GM19324 (cell line): ENCODE results near the gene AVPR1B.

Experiments used
- ATAC-seq: cut with Tn5 transposase; IDR thresholded peaks from one replicate; pipeline ENCODE4 v1.9.1; 2021; ENCODE audit warnings: mild to moderate bottlenecking, moderate library complexity; ENCODE audit not compliant: unreplicated experiment, low FRiP score

The AVPR1B gene

GRCh38 chr1:206112600-206113301 is 4.4 kb downstream of the AVPR1B start:
- no peak for ATAC-seq

- no peak for ATAC-seq
Measured at GRCh38 chr1:206111271-206111927, 5.8 kb downstream of the AVPR1B start.

GRCh38 chr1:206110820-206111219 is 6.4 kb downstream of the AVPR1B start:
- ATAC-seq, result no peak

DNA sequence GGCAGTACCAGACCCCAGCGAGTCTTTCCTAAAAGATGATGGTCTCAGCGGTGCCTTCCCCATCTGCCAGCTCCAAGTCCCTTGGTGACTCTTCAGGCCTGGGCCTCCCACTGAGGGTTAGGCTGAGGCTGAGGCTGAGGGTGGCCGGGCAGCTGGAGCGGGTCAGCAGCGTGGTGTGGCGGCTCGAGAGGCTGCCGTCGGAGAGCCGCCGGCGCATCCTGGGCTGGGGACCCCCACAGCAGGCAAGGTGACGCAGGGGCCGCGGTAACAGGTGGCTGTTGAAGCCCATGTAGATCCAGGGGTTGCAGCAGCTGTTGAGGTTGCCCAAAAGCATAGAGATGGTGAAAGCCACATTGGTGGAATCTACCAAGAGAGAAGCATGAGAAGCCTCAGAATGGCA is 7.0 kb downstream of the AVPR1B start:
- no peak for ATAC-seq

- ATAC-seq, result no peak
Measured at GRCh38 chr1:206109718-206110117, 7.5 kb downstream of the AVPR1B start.

DNA sequence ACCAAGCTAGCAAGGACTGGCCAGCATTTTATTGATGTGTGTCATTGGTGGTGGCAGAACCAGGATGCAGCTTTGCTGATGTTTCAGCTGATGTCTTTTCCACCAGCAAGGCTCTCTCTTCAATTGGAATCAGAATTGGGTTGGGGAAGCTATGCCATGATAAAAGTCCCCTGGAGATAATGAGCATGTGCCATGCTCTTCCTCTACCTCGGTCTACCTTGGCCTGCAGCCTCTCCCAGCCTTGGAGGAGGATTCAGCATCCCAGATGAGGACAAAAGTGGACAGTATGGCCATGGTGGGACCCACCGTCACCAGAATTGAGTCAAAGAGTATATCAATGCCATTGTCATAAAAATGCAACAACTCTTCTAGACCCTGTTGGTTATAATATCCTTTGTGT is 8.6 kb downstream of the AVPR1B start:
- ATAC-seq, result no peak

GRCh38 chr1:206107168-206107544 is 10.0 kb downstream of the AVPR1B start:
- no peak for ATAC-seq

- peak; percentile 48 for ATAC-seq
Measured at GRCh38 chr1:206106328-206107167, 10.6 kb downstream of the AVPR1B start.

DNA sequence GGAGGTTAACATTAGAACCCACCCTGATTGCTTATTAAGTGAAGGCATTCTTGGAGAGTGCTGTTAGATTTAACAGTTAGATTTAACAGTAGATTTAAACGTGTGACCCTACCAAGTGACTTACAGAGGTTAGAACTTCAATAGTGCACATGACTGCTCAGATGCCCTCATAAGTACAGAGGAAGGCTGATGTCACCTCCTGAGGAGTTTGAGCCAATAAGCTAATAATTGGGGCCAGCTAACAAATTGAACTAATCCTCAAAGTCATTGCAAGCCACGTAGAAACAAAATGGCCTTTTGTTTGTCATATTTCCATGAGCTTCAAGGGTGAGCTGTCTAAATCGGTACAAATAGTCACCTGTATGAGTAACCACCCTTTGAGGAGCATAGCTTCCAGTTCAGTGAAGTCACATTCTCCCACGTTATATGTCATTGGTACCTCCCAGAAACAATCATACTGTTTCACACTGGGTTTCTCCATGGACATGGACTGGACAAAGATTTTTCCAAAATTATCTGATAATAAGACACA is 11.7 kb downstream of the AVPR1B start:
- no peak for ATAC-seq

DNA sequence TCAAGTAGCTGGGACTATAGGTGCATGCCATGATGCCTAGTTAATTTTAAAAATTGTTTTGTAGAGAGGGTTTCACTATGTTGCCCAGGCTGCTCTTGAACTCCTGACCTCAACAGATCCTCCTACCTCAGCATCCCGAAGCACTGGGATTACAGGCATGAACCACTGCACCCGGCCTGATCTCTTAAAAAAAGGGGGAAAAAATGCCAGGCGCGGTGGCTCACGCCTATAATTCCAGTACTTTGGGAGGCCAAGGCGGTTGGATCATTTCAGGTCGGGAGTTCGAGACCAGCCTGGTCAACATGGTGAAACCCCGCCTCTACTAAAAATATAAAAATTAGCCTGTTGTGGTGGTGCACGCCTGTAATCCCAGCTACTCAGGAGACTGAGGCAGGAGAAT is 13.2 kb downstream of the AVPR1B start:
- ATAC-seq, result no peak

- ATAC-seq, result no peak
Measured at GRCh38 chr1:206102292-206102936, 14.8 kb downstream of the AVPR1B start.

DNA sequence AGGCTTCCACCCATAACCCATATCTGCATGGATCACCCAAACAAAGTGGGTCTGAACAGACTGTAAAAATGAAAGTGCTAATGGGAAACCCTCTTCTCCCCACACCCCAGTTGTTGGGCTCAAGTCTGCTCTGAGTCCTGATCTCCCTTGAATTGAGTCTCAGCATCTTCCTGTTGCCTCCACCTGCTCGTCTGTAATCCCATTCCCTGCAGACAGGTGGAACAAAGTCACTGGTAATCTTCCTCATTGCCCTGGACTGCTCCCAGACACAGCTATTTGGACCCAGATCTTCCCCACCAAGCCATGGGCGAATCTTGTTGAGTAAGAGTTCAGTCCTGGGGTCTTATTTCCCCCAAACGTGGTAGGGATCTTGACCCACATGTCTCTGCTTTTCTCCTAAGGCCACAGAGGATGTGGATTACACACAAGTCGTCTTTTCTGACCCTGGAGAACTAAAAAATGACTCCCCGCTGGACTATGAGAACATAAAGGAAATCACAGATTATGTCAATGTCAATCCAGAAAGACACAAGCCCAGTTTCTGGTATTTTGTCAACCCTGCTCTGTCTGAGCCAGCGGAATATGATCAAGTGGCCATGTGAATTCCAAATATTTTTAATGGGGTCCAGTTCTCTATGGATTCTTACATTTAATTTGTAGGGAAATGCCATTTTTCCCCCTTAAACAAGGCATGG is 15.7 kb downstream of the AVPR1B start:
- ATAC-seq, result no peak

DNA sequence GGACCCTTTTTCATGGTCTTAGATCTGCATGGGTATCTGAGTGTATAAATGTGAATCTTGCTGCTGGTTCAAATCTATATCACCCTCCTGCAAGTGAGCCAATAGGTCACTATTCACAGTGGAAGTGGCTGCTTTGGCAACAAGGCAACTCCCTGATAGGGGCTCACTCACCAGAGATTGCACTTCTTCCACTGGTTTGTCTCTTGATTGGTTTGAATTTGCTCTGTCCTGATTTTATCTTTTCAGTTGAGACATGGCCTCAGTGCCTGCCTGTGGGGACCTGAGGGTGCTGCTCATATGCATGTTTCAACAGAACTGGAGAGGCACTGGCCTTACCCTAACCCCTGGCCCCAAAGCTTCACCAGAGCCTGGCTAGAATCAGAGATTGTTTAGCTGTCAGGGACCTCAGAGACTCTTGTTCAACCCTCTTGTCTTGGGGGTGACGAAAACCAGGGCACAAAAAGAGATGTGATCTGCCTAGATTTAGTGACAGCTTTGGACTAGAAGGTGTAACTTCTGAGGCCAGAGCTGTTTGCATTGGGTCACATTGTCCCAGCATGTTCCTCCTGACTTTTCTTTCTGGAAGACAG is 16.9 kb downstream of the AVPR1B start:
- ATAC-seq, result no peak

- ATAC-seq, result no peak
Measured at GRCh38 chr1:206098242-206098919, 18.8 kb downstream of the AVPR1B start.

DNA sequence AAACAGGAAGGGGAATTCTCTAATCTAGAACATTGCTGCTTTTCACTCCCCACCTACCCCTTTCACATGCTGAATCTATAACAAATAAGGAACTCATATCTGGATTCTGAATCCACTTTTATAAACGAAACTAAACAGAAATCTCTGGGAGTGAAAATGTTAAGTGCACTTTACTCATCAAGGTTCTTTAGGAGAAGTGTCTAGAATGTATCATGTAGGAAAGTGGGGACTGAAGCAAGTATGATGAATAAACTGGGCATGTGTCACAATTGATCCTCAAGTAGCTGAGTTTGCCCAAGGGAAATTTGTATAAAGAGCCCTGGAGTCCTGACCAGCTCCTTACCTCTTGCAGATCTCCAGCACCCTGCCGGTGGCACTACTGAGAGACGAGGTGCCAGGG is 19.8 kb downstream of the AVPR1B start:
- no peak for ATAC-seq

DNA sequence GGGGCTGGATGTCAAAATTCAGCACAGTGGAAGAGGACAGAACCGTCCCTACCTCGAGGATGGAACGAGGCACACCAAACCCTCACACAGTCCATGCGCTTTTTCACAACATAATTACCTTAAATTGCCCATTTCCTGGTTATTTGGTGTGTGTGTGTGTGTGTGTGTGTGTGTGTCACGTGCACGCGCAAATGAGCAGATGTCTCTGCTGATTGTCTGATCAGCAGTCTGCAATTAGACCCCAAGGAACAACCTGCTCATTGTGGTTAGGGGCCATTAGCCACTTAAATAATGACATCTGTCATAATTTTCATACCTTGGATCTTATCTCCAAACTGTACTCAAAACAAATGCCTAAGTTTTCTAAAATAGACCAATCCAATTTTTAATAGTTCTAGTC is 23.2 kb downstream of the AVPR1B start:
- ATAC-seq, result no peak

DNA sequence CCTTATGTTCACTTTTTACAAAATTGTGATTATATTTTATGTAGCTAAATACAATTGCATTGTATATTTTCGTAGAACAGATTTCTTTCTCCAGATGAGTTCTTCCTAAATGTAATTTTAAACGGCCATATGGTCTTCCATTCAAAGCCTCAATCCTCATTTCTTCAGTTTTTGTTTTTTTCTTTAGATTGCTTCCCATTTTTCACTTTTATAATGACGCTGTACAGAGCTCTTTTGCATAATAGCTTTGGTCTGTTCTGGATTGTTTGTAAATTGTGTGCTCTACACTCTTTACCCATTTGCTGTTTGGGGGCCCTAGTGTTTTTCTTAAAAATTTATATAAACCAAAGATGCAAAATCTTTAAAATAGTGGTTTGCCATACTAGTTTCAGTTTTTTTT is 27.8 kb downstream of the AVPR1B start:
- no peak for ATAC-seq

- no peak for ATAC-seq
Measured at GRCh38 chr1:206087091-206087490, 30.1 kb downstream of the AVPR1B start.

DNA sequence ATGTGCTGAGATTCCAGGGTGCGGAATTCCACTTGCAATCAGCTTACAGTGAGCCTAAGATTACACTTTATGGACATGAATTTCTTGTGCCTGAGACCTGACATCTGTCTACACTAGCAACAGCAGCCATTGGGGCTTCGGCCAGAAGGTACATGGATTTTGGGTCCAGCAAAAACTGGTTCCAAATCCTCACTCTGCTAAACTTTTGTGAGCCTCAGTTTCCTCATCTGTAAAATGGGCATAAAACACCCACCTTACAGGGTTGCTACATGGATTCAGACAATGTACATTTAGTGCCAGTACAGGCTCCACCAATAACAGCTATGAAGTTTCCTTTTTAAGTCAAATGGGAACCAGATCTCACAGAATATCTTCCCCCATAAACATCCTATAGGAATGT is 33.4 kb downstream of the AVPR1B start:
- no peak for ATAC-seq
